Stomach (tissue), 4 donors: ENCODE measurements around the gene SPATC1L.

Experiments
- CTCF ChIP-seq, 7 experiments: fragments of 450-650 bp in 4 of 7; fragments of 200-600 bp in 3 of 7; sonication (generic) in 3 of 7; IDR thresholded peaks; one replicate each; pipeline ENCODE4 v1.5.1; 2016 to 2019; ENCODE audit warnings: antibody characterized with exemption in 7 of 7, control low read depth in 2 of 7, mild to moderate bottlenecking in 1 of 7
- POLR2A ChIP-seq, 4 donors: fragments of 450-650 bp; IDR thresholded peaks; one replicate each; pipeline ENCODE4 v1.6.1; 2016; ENCODE audit warnings: antibody characterized with exemption in 4 of 4, control low read depth in 2 of 4, mild to moderate bottlenecking in 1 of 4, moderate library complexity in 1 of 4
- POLR2AphosphoS5 ChIP-seq, 3 donors: sonication (generic); formaldehyde crosslinking; IDR thresholded peaks; one replicate each; pipeline ENCODE4 v1.6.1; 2016; ENCODE audit warnings: antibody characterized with exemption in 3 of 3

- TF ChIP-seq POLR2A (IDR thresholded peaks at IDR 0.05): no peak
- TF ChIP-seq CTCF (IDR thresholded peaks at IDR 0.05): no peak
- no peak for TF ChIP-seq POLR2AphosphoS5 (IDR thresholded peaks at IDR 0.05)
These were observed 54.2 kb downstream of the SPATC1L start for GRCh38 chr21:46129846-46130651.
